CD4-positive, alpha-beta T cell treated with Interleukin-6 at 100 ng/mL for 8 hours (primary cell): ENCODE measurements around the gene THSD4.
"Not testable (repeated sequence)": the region's sequence is repeated elsewhere in the genome, so short reads cannot be mapped to it uniquely, and the experiment has no call there.

ENCODE experiments used
- DNase-seq: peaks from one replicate; pipeline ENCODE4 v3.0.0-alpha.2; 2020; ENCODE audit warnings: mixed read lengths, low spot score

Gene THSD4

DNA sequence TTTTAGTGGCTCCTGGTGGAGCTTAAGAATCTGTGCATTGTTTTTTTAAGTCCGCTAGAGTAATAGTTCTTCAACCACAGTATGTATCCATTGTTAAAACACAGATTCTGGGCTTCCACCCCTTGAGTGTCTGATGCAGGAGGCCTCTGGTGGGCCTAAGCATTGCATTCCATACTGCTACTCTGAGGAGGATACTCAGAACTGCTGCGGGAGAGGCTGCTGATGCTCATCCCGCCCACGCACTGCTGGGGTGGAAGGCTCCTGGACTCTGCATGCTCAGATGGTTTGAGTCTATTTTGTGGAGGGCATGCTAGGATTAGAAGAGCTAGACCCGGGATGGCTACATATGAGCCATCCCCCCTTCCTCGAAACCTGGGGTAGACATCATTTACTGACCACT is 74.4 kb downstream of the THSD4 start:
- no peak for DNase-seq

DNA sequence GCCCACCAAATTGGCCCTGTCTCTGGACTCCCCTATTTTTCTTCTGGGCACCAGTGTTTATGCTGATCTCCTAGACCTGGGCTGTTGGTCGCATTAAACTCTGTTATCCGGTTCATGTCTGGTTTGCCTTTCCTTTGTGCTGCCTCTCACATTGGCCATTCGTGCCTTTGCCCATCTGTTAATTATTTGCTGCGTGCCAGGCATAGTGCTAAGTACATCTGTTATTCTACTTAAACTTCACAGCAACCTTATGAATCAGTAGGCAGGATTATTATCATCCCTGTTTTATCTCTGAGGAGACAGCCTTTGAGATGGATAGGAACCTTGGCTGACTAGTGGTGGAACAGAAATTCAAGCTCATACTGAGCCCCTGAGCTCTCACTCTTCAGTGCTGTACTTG is 76.0 kb downstream of the THSD4 start:
- no peak for DNase-seq

DNA sequence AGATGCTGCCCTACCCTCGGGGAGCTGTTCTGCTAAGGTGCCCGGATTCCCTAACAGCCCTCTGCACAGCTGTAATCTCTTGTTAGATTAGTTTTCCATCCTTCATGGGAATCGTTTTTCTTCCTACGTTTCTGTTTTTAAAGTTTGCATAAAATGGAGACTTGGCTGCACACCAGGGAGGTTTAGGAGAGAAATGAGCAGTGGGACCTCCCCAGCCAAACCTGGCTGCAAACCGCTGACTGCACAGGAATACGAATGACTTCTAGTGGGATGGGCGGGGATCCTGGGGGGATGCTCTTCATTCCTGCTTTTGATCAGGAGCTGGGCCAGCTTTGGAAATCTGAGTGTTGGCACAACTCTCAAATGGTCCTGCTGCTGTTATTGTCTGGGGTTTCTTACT is 77.5 kb downstream of the THSD4 start:
- no peak for DNase-seq

DNA sequence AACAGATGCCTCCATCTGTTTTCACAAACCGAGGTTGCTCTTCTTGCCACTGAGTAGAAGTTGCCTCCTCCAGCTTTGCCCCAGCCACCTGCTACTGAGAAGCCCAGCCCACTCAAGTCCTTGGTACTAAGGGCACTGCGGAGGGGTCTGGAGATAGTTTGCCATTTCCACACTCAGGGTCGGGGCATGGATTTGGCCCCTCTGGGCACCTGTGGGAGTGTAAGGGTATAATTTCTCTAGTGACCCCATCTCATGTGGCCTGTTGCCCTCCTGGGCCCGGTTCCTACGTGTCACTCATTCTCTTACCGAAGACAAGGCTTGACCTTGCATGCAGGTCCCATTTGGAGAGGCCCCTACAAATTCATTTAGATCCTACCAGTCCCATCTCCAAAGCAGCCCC is 79.0 kb downstream of the THSD4 start:
- DNase-seq, result no peak

DNA sequence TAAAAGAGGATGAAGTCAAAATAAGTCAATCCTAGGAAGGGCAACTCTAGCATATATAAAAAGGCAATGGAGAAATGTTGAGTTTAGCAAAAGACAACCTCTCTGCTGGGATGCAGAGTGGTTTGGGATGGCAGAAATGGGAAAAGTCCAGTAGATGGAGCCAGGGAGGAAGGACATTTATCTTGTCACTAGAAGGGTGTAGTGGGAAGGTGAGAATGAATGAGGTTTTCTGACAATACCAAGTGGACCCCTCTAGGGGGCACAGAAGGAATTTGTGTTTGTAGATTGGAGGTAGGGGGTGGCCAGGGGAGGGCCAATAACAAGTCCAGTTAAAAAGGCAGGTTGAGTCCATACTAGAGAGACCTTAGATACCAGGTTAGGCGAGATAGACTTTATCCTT is 80.0 kb downstream of the THSD4 start:
- DNase-seq, result no peak

DNA sequence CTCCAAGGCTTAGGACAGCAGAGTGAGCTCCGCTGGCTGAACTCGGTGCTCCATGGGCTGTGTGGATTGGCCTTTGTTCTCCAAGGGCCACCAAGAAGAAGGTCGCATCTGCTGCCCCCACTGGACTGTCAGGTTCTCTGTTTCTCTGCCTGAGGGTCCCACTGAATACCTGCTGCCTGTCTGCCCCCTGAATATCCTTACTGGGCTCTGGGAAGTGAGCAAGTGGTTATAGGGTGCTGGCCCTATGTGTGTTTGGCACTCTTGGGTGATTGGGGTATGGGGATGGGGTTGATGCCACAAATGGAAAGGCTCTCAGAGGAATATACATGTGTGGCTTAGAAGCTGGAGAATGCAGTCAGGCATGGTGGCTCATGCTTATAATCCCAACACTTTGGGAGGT is 82.3 kb downstream of the THSD4 start:
- no peak for DNase-seq

DNA sequence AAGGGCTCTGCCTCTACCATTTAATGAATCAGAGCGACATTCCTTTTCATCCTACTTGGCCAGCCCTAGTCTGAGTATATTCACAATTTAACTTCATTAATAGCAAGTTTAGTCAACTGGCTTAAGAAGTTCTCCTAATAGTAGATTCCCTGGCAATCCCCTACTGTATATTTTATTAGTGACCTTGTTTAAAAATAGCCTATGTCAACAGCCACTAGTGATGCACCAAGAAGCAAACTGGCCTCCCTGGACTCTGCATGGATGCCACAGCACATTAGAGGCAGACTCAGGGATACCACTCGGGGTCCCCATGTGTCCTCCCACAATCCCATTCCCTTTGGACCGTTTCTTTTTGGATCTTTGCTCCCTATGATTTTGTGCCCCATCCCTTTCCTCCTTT is 83.6 kb downstream of the THSD4 start:
- no peak for DNase-seq

DNA sequence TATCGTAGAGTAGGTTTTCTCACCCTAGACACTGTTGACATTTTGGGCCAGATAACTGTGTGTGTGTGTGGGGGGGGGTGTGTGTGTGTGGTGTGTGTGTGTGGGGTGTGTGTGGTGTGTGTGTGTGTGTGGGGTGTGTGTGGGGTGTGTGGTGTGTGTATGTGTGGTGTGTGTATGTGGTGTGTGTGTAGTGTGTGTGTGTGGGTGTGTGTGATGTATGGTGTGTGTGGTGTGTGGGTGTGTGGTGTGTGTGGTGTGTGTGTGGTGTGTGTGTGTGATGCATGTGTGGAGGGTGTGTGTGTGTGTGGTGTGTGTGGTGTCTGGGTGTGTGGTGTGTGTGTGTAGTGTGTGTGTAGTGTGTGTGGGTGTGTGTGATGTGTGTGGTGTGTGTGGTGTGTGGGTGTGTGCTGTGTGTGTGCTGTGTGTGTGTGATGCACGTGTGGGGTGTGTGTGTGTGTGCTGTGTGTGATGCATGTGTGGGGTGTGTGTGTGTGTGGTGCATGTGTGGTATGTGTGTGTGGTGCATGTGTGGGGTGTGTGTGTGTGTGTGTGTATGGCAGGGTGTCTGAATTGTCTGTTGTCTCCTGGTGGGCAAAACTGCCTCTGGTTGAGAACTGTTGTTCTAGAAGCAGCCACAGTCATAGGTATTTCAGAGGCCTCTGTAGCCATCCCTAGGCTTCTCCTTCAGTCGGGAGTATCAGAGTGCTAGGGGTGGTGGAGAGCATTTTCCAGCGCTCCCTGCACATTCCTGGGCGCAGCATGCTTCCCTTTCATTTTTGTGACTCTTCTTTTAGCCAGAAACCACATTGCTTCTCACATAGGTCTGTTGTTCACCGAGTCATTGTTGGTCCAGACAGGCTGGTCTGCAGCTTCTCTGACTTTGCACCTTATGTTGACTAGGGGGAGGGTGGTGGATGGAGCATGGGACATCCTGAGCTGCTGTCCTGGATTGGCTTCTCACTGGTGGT is 84.4 kb downstream of the THSD4 start:
- DNase-seq, result no peak

DNA sequence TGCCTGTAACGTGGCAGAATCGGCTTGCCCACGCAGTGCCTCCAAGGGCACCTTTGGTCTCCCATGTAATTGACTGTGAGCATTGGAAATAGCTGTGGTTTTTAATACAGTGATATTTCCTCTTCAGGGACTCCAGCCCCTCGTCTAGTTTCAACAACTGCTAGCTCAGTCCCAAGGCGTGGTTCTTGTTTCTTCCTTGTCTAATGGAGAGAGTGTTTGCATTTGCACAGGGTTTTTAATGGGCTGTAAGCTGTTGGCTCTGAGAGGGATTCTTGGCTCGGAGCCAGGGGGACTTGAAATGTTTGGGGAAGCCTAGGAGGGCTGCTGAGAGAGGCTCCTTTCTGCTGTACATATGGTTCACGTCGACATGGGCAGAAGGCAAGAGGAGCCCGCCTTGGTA is 86.2 kb downstream of the THSD4 start:
- DNase-seq, result no peak

DNA sequence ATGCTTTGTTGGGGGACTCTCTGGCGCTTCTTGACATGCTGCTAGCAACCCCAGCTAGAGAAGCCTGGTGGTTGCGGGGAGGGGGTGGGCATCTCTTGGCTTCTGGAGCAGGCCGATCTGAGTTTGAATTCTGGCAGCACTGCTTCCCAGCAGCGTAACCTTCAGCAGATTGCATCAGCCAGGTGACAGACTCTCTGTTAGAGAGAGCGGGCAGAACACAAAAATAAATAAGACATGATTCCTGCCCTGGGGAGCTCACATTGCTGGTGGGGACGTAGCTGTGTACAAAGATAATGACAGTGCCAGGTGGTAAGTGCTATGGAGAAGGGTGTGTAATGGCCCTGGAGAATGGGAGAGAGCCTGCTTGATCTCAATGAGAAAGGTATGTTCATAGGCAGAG is 87.4 kb downstream of the THSD4 start:
- no peak for DNase-seq

DNA sequence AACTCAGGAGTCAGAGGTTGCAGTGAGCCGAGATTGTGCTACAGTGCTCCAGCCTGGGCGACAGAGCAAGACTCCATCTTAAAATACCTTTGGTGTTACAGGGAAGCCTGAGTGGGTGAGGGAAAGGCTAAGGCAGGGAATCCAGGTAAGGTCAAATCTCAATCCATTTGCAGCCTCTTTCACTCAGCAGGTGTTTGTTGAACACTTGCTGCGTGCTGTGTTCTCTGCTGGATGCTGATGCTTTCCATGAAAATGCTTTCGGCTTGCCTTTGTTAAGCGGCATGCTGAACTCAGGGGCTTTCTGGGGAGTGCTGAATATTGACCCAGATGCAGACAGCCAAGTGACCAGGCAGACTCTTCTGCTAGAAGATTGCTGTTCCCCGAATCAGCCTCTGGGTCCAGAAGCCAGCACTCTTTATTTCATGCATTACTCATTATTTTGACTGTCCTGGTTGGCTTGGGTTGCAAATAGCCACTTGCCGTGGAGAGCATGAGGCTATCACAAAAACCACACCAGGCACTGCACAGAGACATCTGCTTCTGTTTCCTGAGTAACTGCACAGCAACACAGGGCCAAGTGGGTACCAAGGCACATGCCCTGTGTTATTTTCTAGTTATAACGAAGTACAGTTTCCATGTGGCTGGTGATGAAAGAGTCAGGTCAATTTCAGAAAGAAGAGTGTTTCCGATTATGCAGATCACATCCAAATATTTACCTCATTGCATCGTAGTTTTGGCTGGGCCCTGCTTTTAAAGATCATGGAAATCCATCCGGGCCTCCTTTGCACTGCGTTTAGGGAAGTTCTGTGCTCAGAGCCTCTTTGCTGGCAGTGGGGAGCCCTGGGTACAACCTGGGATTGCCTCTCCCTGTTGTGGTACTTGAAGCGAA is 88.6 kb downstream of the THSD4 start:
- no peak for DNase-seq

DNA sequence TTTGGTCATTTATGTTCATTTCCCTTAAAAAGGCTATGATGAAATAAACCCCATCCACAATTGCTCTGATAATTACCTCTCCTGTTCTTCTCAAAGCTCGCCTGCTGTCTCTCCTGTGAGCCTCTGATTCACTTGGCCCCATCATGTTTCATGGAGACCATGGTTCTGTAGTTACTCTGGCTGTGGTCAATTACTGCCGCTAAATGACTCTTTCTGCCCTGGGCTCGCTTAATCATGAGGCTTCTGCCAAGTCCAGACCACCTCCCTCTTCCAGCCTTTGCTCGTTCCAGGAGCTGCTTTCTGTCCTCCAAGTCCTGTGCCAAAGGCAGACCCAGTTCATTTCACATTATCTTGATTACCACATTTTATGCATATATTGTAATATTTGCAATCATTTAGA is 91.9 kb downstream of the THSD4 start:
- DNase-seq, result no peak

DNA sequence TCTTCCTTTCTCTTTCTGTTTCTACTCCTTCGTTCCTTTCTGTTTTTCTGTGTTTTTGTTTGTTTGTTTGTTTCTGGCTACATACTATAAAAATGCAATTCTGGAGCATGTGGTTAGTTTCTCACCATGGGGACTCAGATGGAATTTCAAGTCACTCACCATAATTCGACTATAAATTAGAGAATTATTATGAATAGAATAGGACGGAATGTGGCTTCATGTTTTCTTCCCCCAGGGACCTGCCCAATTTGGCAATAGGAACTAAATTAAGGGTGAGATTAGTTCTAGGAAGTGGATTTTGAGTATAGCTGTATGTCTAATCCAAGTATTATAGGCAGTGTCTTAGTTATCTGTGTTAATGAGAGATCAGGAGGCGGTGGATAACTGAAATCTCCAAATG is 96.9 kb downstream of the THSD4 start:
- no peak for DNase-seq

DNA sequence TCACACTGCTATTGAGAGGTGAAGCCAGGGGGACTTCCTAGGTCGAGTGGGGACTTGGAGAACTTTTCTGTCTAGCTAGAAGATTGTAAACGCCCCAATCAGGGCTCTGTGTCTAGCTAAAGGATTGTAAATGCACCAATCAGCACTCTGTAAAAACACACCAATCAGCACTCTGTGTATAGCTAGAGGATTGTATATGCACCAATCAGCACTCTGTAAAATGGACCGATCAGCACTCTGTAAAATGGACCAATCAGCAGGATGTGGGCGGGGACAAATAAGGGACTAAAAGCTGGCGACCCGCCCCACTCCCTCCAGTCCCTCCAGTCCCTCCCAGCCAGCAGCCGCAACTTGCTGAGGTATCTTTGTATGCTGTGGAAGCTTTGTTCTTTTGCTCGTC is 98.7 kb downstream of the THSD4 start:
- DNase-seq, result not testable (repeated sequence)

DNA sequence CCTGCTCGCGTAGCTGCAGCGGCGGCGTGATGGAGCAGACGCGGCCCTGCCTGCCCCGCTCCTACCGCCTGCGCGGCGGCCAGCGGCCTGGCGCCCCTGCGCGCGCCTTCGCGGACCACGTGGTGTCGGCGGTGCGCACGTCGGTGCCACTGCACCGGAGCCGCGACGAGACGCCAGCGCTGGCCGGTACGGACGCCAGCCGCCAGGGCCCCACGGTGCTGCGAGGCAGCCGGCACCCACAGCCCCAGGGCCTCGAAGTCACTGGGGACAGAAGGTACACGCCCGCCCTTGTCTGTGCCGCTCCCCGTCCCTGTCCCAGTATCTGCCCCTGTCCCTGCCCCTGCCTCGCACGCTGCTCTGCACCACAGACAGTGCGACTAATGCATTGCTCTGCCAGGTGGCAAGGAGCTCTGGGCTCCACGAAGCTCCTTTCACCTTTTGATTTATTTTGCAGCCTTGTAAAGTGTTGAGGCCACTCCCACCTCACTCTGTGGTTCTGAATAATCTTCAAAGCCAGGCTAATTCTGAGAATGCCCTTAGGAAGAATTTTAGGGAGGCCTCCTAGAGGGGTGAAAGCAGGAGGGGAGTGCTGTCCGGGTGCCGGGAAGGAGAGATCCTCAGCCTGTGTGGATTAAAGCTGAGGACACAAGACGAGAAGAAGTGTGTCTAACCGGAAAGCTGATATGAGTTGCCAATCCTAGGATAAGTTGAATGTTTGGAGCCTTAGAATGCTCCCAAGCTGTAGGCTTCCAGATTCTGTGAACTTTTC is 100.0 kb downstream of the THSD4 start:
- DNase-seq, result no peak

DNA sequence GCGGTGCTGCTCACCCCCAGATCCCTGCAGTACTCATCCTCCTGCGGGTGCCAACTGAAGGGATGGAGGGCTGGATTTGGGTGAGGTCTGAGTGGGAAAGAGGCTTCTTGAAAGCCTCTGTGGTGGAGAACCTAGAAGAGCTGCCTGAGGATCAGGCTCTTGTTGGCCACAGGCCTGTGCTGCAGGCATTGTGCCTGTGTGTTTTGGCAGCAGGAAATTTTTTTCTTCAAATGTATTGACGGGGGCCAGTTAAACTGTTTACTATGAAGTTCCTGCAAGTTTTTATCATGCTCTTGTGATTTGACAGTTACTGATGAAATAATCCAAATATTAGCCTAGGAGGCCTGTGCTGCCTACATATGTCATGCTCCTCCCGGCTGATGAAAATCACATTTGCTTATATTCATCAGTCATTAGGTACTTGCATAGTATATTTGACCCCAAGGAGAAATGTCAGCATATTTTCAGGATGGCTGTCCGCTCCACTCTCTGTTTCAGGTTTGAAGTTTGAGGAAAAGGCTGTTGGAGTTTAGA is 103.1 kb downstream of the THSD4 start:
- no peak for DNase-seq

DNA sequence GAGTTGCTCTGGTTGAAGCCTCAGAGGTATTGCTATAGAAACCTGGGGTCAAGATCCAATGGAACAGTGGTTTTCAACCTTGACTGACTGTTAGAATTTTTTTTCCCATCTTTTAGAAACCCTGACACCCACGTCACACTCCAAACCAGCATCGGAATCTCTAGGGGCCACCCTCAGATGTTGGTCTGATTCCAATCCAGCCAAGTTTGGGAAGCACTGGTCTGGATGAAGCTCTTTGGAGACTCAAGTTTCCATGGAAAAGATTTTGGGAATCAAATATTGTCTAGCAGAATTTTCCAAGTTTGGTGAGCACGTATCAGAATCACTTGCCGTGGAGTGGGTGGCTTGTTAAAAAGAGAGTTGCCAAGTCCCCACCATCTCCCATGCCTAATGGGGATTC is 103.8 kb downstream of the THSD4 start:
- no peak for DNase-seq

DNA sequence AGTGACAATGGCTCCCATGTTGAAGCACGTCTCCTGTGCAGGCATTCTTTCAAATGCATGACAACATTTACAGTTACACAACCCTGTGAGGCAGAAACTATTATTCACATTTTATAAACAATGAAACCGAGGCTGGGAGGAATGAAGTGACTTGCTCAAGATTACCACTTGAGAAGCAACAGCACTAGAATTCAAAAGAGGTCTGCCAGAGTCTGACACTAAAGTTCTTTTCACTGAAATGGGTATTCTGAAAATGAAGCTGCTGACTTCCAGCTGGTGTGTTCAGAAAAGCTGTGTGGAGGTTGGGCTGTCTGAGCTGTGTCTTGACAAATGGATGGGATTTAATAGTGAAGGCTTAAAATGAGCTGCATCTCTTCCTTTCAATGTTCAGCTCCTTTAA is 104.4 kb downstream of the THSD4 start:
- DNase-seq, result no peak

DNA sequence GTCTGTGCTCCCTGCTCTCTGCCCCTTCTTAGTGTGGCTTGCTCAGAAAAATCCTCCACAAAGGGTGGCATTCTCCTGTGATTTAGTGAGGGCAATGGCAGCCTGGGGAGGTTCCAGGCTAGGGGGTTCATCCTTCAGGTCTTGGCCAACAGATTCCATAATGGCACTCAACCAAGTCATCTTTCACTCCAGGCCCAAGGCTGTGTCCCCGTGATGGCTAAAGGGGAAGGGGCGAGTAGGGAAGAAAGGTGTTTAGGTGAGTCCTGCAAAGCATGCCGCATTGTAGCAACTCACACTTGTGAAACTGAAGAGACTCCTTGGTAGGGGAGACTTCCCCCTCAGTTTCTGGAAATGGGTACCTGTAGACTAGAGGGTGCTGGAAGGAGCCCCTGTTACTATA is 105.6 kb downstream of the THSD4 start:
- no peak for DNase-seq

DNA sequence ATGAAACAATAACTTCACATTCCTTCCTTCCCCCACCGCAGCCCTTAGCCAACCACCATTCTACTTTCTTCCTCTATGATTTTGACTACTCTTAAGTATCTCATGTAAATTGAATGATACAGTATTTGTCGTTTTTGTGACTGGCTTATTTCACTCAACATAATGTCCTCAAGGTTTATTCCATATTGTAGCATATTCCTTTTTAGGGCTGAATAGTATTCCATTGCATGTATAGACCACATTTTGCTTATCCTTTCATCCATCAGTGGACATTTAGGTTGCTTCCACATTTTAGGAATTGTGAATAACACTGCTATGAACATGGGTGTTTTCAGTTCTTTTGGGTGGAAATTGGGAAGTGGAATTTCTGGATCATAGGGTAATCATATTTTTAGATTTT is 106.1 kb downstream of the THSD4 start:
- DNase-seq, result no peak

DNA sequence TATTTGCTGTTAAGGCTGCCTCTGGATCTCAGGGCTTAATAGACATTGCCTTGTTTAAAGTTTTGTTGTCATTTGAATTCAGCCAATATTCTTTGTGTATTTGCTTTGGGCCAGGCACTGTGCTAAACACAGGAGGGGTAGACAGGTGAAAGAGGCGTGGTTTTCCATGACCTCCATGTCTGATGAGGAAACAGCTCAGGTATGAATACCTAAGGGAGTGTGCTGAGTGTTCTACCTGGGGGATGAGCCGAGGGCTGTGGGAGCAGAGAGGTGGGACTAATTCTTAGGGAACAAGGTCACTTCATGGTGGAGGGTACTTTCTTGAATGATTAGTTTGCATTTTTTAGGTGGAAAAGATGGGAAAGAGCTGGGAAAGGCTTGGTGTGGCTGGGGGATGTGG is 108.2 kb downstream of the THSD4 start:
- DNase-seq, result no peak

DNA sequence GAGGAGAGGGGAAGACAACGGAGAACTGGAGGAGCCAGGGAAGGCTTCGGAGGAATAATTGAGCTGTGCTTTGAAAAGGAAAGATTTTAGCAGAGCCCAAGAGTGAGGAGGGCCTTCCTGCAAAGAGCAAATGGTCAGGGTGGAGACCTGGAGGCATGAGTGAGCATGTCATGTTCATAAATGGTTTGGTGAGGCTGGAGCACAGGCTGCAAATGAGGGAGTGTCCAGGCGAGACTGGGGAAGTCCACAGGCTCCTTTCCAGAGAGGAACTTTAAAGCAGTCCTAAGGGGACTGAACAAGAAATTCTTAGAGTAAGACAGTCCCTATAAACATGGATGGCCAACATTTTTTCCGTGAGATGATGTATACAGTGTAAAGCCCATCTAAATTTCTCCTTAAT is 108.8 kb downstream of the THSD4 start:
- no peak for DNase-seq
